GM19238 (cell line): Measurements from ENCODE around the gene TBC1D2.

Experiments used
- DNase-seq: peaks from one replicate; pipeline ENCODE4 v3.0.0; 2011; ENCODE audit warnings: low spot score; ENCODE audit not compliant: insufficient read length

Gene TBC1D2

GRCh38 chr9:98168941-98169488 lies 86.4 kb downstream of the TBC1D2 start:
- DNase-seq = peak; percentile 70

DNA sequence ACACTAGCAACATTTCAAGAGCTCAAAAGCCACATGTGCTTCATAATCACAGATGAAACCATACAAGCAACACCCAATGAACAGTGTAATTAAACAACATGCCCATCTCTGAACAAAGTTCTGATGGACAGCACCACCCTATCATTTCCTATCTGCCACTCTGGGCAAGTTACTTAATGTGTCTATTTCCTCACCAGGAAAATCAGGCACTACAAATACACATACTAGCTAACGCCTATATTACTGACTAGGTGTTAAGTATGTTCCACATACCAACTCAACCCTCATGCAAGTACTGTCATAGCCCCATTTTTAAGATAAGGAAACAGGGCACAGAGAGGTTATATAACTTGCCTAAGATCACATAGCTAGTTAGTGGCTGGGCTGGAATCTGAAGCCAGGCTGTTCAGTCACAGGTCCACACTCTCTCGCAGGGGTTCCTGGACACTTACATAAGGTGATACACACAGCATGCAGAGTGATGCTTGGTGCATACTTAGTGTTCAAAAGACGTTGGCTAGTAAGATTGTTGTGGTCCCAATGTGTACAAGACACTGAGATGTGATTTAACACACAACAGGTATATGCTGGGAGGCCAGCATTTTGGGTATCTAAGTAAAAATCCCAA lies 87.2 kb downstream of the TBC1D2 start:
- DNase-seq = no peak

GRCh38 chr9:98164912-98165311 lies 90.5 kb downstream of the TBC1D2 start:
- no peak for DNase-seq

DNA sequence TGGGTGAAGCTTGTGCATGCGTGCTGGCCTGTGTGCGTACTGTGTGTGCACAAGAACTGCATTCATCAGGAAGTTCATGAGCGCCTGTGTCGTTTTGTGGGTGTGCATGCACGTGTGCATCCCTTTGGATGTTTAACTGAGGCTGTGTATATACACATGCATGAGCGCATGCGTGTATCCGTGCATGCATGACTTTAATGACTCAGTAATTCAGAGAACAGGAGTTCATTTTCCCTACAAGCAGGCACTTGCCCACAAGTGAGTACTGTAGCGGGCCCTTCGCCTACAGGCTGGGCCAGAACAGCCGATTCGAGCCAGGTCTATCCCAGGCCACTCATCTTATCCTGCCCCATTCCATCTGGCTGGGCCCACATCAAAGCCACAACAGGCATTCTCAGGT lies 92.8 kb downstream of the TBC1D2 start:
- DNase-seq = no peak

DNA sequence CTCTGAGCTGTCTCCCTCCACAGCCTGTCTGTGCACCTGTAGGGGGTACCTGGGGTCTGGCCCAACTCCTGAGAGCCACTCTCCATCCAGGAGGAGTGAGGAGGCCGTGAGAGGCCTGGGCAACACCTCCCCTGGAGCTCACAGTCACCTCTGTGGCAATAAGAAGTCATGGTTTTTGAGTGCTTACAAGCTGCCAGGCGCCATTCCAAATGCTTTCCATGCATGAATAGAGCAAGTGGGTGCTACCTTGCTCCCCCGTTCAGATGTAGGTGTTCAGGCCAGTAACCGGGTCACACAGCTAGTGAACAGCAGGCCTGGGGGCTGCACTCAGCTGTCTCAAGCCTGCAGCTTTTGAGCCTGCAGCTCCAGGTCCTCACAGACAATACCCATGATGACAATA lies 93.6 kb downstream of the TBC1D2 start:
- no peak for DNase-seq

GRCh38 chr9:98159790-98160189 lies 95.7 kb downstream of the TBC1D2 start:
- DNase-seq = no peak

- no peak for DNase-seq
Observed at GRCh38 chr9:98159301-98159700, 96.1 kb downstream of the TBC1D2 start.

- no peak for DNase-seq
Observed at GRCh38 chr9:98158071-98158831, 97.2 kb downstream of the TBC1D2 start.

- DNase-seq = no peak
Observed at GRCh38 chr9:98157372-98157771, 98.1 kb downstream of the TBC1D2 start.

DNA sequence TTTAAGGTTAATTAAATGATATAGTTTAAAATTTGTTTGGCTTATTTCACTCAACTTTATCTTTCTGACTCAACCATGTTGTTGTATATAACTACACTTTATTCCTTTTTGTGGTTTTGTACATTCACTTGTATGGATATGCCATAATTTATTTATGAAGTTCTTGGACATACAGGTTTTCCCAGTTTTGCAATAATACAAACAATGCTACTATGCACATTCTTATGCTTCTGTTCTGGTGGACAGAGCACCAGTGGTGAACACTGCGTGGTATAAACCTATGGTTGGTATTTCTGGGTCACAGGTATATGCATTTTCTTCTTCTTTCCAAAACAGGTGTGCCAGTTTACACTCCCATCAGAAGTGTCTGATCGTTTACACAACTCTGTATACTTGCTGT lies 100.8 kb downstream of the TBC1D2 start:
- DNase-seq = no peak

DNA sequence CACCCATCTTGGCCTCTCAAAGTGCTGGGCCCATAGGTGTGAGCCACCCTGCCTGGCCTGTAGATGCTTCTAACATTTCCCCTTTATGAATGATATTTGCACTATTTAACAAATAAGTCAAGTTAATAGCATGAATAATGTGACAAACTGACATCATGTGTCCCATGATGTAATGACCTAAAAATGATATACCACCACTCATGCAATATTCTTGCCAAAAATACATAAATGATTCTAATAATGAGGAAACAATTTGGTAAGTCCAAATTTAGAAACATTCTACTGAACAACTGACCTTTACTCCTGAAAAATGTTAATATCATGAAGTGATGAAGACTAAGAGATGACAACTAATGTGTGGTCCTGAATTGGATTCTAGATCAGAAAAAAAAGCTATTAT lies 102.9 kb downstream of the TBC1D2 start:
- no peak for DNase-seq

GRCh38 chr9:98150721-98151120 lies 104.7 kb downstream of the TBC1D2 start:
- no peak for DNase-seq

GRCh38 chr9:98150164-98150563 lies 105.3 kb downstream of the TBC1D2 start:
- DNase-seq = no peak

DNA sequence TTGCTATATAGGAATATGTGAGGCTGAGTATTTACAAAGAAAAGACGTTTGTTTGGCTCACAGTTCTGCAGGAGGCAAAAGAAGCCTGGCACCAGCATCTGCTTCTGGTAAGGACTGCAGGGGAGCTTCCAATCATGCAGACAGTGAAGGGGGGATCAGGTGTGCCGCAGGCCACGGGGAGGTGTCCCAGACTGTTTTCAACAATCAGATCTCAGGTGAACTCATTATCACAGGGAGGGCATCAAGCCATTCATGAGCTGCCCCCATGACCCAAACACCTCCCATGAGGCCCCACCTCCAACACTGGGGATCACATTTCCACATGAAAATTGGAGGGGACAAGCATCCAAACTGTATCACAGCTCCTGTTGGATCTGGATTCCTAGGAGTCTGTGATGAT lies 106.0 kb downstream of the TBC1D2 start:
- DNase-seq = no peak
